IPS-11a (cell line): ENCODE results near the gene SPRR2E.
"Not testable (repeated sequence)": the region's sequence is repeated elsewhere in the genome, so short reads cannot be mapped to it uniquely, and the experiment has no call there.

Experiments
- H3K4me3 ChIP-seq: one replicate; pipeline ENCODE4 v1.5.1; 2013; ENCODE audit warnings: low read depth, low read length, control low read depth

SPRR2E gene

GRCh38 chr1:153094426-153094825, at the start of gene SPRR2E:
Gene SPRR2E, minus strand, starts transcription at chr1:153094526. Its CDS starts 775 bp downstream, at chr1:153093751.
- no peak within 1 kb of the TSS for H3K4me3 ChIP-seq

GRCh38 chr1:153141377-153141776, 47.1 kb upstream of the SPRR2E start:
- H3K4me3 ChIP-seq, result no peak overlapping the region

GRCh38 chr1:153140484-153140883, 46.2 kb upstream of the SPRR2E start:
- H3K4me3 ChIP-seq, result no peak overlapping the region

- H3K4me3 ChIP-seq, result no peak overlapping the region
Observed at GRCh38 chr1:153133743-153134142, 39.4 kb upstream of the SPRR2E start.

- no peak overlapping the region for H3K4me3 ChIP-seq
Observed at GRCh38 chr1:153133267-153133666, 38.9 kb upstream of the SPRR2E start.

GRCh38 chr1:153128688-153129087, 34.4 kb upstream of the SPRR2E start:
- not testable (repeated sequence) for H3K4me3 ChIP-seq

GRCh38 chr1:153127296-153127695, 33.0 kb upstream of the SPRR2E start:
- H3K4me3 ChIP-seq, result no peak overlapping the region

- no peak overlapping the region for H3K4me3 ChIP-seq
Observed at GRCh38 chr1:153125536-153125935, 31.2 kb upstream of the SPRR2E start.

- H3K4me3 ChIP-seq, result not testable (repeated sequence)
Observed at GRCh38 chr1:153123793-153124192, 29.5 kb upstream of the SPRR2E start.

GRCh38 chr1:153122831-153123421, 28.6 kb upstream of the SPRR2E start:
- no peak overlapping the region for H3K4me3 ChIP-seq

- H3K4me3 ChIP-seq, result no peak overlapping the region
Observed at GRCh38 chr1:153120945-153121344, 26.6 kb upstream of the SPRR2E start.

GRCh38 chr1:153119491-153119971, 25.2 kb upstream of the SPRR2E start:
- no peak overlapping the region for H3K4me3 ChIP-seq

- H3K4me3 ChIP-seq, result not testable (repeated sequence)
Observed at GRCh38 chr1:153115264-153115663, 20.9 kb upstream of the SPRR2E start.

GRCh38 chr1:153113416-153113815, 19.1 kb upstream of the SPRR2E start, which contains the start of gene SPRR2F:
Gene SPRR2F, minus strand, starts transcription at chr1:153113516. Its CDS starts 783 bp downstream, at chr1:153112733.
- H3K4me3 ChIP-seq, result no peak within 1 kb of the TSS

- H3K4me3 ChIP-seq, result not testable (repeated sequence)
Observed at GRCh38 chr1:153112454-153112853, 18.1 kb upstream of the SPRR2E start.

GRCh38 chr1:153100245-153100644, 5.9 kb upstream of the SPRR2E start:
- no peak overlapping the region for H3K4me3 ChIP-seq

GRCh38 chr1:153099461-153100045, 5.2 kb upstream of the SPRR2E start:
- H3K4me3 ChIP-seq, result no peak overlapping the region

GRCh38 chr1:153095764-153096163, 1.4 kb upstream of the SPRR2E start:
- no peak overlapping the region for H3K4me3 ChIP-seq

- no peak overlapping the region for H3K4me3 ChIP-seq
Observed at GRCh38 chr1:153087652-153088051, 6.7 kb downstream of the SPRR2E start.

- no peak overlapping the region for H3K4me3 ChIP-seq
Observed at GRCh38 chr1:153081736-153082135, 12.6 kb downstream of the SPRR2E start.

GRCh38 chr1:153072806-153073726, 21.3 kb downstream of the SPRR2E start:
- no peak overlapping the region for H3K4me3 ChIP-seq

GRCh38 chr1:153071511-153071910, 22.8 kb downstream of the SPRR2E start, which contains the start of gene SPRR2B:
Gene SPRR2B, minus strand, starts transcription at chr1:153071611. Its CDS starts 772 bp downstream, at chr1:153070839.
- H3K4me3 ChIP-seq, result no peak within 1 kb of the TSS
